NCI-H1930 (cell line): Measurements from ENCODE around the gene DLGAP1.
A peak's percentile ranks its signal among the peaks of the same experiment; 100 is the strongest.

ENCODE experiments used
- DNase-seq, 2 experiments: peaks; one replicate each; lab custom pipeline; 2025; lab: John Stamatoyannopoulos, UW

DLGAP1 gene

DNA sequence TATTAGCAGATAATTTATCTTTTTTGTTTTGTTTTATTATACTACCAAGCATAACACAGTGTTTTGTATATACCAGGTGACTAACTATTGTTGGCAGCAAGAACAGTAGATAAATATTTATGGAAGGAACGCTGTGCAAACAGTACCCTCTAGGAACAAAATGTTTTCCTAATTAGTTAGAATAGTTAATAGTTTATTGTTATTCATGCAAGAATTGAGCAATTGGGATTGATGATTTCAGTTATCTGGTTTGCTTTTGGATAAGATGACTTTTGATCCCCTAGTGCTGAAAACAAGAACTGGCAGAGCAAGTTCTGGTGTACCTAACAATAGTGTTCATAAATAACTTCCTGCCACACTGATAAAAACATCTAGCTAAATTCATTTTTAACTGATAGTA lies 681.8 kb downstream of the DLGAP1 start:
- DNase-seq = peak in 1 of 2 experiments; percentile 22

DNA sequence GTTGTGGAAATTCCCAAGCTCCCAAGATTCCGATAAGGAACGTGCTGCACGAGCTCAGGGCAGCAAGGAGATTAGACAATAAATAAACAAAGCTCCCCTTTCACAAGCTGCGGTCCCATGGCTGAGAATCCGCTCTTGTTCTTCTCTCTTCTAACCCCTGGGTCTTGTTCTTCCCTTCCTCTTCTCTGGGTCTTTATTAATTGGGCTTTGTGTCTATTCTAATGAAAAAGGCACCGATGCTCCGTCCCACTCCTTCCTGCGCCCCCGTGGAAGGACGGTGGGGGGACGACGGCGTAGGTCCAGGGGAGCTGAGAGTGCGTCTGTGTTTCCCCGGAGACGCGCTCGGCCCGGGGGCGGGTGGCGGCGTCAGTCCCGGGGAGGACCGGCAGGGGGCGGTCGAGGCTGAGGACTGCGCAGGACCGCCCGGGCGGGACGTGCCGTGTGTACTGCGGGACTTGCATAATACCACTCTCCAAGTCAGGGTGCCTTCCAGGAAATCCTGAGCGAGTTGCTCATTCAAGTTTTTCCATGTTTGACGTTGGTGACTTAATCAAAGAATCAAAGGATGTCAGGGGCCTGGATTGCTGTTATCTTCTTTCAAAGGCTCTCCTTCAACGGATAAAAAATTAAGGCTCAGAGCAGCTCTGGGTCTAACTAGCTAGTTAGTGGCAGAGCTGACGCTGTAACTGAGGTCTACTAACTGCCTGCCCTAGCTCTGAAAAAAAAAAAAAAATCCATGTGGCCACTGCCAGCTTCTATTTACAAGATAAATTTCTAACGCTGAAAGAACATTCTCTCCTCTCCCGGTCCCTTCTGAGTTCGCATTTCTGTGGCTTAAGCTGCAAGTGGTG lies 683.8 kb downstream of the DLGAP1 start:
- no peak for DNase-seq

DNA sequence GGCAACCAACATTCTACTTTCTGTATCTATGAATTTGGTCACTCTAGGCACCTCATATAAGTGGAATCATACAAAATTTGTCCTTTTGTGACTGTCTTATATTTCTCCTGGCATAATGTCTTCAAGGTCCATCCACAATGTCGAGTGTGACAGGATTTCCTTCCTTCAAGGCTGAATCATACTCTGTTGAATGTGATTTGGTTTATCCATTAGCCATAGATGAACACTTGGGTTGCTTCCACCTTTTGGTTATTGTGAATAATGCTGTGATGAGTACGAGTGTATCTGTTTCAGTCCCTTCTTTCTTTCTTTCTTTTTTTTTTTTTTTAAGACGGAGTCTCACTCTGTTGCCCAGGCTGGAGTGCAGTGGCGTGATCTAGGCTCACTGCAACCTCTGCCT lies 693.8 kb downstream of the DLGAP1 start:
- DNase-seq = no peak

DNA sequence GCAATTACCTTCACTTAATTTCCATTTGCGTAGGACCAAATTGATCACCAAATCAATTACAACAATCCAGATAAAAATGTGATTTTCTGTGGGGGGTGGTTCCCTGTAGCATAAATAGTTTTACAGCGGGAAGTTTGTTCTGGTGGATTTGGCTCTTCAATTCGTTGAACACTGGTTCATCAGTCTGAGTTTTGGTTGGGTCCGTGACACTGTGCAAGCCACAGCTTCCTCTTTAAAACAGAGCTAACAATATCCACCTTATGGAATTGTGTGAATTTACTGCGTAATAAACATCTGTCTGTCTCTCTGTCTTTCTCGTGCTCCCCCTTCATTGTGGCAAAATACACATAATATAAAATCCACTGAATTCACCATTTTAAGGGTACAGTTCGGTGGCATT lies 694.4 kb downstream of the DLGAP1 start:
- no peak for DNase-seq

DNA sequence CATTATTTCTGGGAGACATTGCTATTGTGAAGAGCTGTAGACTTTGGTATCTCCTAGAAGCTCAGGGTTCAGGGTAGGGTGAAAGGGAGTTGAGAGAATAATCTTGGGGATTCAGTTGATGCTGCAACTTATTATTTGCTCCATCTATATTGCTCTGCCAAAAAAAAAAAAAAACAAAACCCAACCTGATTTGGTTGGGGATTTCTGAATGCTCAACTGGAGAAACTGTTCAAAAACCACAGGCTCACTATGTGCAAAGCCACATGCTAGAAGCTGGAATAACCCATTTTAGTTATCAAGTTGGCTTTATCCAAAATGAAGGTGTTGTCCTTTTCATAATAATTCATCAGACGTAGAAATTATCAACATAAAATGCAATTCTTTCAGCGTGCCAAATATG lies 696.0 kb downstream of the DLGAP1 start:
- DNase-seq = no peak

DNA sequence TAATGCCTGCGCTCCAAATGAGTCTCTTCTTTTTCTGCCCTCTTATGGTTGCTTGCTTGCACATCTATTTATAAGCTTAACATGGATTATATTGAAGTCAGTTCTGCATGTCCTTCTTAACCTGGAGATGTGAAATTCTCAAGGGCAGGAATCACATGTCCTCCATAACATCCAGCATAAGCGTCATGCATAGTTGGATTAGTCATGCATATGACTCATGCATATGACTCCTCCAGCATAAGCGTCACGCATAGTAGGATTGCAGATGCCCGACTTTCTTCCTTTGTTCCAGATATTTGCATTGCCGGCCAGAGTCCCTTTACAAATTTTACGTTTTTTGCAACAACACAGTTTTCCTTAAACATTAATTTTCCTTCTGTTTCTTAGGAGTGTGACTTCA lies 696.6 kb downstream of the DLGAP1 start:
- no peak for DNase-seq

DNA sequence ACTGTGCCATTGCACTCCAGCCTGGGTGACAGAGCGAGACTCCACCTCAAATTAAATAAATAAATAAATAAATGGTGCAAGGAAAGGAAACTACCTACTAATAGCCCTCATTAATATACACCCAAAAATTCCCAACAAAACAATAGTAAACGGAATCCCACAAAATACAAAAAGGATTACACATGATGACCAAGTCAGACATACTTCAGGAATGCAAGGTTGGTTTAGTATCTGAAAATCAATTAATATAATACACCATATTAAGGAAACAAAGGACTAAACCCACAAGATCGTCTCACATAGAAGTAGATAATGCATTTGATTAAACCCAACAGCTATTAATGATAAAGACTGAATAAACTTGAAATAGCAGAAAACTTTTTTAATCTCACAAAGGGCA lies 697.7 kb downstream of the DLGAP1 start:
- DNase-seq = no peak

DNA sequence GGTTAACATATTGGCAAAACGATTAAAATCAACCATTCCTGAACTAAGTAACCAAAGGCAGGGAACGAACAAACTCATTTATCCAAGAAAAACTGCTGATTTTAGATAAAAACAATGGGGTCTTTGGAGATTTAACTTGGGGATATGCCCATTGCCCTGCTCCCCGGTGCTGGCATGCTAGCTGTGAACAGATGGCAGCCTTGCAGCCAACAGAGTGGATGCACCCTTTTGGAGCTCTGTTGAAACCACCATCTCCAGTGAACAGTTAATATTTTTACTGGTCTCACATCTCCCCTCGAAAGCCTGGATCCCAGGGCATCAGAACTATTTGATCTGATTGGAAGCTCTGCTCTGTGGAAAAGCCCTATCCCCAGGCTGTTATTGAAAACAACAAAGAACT lies 702.0 kb downstream of the DLGAP1 start:
- no peak for DNase-seq

DNA sequence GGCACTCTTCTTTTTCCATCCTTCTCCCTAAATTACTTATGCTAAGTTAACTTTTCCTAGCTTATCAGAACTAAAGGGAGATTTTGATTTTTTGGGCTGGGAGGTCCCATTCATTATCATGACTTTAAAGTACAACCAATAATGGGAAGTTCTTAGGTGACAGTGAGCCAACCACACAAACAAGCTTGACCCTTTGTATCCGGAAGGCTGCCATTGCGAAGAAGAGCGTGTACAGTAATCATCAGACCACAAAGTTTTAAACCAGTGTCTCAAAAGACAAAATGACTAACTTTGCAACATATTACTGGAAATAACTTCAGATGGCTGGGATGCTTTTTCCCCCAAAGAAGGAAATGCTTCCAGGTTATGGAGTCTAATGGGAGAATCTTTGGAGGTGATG lies 707.0 kb downstream of the DLGAP1 start:
- DNase-seq = no peak

DNA sequence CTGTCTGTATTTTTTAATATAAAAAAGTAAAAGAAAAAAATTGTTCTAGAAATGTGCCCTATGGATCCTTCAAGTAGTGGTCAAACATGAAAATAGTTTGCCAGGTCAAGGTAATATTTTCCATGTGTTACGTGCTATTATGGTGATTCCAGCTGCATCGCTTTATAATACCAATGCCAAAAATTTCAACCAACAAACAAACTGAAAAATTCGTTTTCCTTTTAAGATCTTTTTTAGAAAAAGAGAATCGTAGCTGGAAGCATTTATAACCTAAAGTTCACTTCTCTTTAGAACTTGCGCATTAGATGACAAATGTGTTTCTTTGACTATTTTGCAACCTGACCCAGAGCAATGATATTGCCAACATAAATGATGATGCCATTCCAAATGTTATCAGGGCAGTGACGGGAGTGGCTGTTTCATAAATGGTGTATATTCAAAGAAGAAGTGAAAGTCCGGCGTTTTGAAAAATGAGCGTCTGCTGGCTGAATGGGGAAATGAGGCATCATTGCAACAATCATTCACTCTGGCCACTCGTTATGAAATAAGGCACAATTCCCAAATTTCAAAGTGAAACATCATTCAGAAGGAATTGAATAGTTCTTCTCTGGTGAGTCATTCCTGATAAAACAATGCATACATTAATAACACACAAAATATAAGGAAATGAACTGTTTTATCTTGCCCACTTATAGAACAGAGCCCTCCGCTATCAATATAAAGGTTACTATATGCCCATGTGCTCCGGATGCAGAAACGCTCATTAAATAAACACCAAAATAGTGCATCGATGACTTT lies 707.7 kb downstream of the DLGAP1 start:
- no peak for DNase-seq

DNA sequence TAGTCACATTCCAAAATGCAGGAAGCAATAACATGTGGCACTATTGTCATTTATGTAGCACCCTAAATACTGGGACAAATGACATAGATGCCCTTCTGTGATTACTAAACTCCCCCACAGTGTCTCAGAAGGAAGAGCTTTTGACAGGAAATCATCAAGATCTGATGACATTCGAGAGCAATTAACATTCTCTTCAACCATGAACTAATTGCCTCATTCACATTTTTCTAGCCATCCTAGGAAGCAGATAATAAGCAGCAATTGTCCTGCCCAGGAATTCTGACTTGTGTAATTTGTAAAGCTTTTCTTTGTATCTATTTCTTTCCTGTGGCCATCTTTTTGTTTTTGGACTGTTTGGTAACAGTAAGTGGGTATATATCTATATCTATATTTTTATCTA lies 712.6 kb downstream of the DLGAP1 start:
- no peak for DNase-seq

DNA sequence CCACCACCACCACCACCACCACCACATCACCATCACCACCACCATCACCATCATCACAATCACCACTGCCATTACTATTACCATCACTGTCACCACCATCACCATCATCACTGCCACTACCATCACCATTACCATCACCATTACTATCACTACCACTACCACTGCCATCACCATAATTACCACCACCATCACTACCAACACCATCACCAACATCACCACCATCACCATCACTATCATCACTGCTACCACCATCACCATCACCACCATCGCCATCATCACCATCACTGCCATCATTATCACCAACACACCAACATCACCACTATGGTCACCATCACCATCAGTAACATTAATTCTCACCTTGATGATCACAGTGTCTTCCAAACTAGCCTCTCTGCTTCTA lies 713.8 kb downstream of the DLGAP1 start:
- no peak for DNase-seq

DNA sequence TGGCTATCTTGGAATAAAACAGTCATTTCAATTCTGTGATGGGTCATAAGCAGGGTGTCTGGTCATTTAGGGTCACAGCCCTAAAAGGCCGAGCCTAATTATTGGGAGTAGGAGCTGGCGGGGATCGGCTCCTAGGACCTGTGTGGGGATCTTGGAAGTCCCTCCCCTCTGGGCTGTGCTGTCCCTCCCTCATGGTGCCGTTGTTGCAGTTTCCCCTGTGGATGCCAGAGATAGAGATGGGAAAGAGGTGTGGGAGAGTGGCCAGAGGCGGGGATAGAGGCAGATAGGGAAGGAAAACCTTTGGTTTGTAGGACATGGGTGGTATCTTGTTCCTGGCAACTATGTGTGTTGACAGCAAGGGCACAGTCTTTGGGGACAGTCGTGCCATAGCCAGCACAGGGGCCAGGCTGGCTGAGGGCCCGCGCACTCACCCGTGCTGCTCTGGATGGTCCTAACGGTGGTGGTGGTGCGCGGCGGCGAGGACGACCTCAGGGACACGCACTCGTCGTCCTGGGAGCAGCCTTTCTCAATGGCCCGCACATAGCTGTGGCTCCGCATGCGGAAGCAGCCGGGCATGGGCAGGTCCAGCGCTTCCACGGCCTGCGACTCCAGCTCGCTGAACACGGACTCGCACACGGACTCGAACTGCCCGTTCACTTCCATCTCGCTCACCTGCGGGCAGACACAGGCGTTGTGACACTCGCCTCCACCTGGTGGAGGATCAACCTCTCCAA lies 726.2 kb downstream of the DLGAP1 start:
- no peak for DNase-seq

DNA sequence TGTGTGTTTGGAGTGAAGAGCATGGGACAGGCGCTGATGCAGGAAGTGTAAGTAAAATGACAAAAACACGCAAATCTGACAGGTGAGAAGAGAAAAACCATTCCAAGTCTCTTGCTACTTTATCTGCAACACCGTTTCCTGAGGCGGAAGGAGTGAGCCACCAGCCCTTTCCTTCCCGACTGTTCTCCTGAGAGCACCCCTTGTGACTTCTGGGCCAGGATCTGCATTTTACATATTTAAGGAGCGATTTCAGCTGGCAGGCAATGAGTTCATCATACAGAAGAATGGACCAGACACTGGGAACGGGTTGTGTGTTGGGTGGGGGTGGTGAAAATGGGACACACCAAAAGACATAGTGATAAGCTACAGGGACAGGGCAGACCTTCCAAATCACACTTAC lies 727.8 kb downstream of the DLGAP1 start:
- DNase-seq = no peak

DNA sequence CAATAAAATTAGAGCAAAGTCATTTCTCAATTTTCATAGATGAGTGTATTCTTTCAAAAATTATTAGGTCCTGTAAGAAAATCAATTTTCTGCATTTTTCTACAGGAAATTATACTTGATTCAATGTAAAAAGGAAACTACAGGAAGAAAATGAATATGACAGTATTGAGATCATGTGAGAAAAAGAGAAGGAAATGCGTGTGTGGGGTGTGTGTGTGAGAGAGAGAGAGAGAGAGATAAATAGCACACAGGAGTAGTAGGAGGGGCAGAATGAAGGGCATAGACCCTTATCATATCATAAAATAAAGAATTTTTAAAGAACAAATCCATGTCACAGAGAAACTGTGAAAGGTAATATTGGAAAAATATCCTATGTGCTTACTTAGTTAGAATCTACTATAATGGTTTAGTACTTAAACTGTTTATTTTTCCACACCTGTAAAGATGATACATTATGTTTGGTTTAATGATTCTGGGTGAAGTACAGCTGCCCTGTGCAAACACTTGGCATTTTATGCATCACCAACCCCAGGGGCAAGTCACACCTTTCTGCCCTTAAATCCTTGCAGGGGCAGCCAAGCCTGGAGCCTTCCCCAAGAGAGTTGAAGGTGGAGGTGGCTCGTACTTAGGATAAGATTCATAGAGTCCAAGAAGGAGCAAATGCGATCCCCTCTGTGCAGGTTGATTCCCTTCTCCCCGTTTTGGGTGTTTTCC lies 728.7 kb downstream of the DLGAP1 start:
- no peak for DNase-seq

DNA sequence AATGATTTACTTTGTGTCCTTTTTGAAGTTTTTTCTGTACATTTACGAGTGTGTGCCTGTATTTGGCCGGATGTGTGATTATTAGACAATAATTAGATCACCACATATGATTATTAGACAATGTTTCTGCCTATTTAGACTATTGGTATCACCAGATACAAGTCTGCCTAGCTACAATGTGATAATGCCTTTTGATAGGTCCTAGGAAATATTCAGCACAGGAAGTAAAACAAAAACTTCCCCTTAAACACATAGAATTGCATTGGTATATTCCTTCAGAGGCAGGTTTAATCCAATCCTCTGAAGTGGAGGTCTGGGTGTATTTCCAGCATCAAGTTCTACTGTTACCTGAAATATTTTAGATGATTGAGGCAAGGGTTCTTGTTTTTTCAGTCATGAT lies 730.0 kb downstream of the DLGAP1 start:
- no peak for DNase-seq

DNA sequence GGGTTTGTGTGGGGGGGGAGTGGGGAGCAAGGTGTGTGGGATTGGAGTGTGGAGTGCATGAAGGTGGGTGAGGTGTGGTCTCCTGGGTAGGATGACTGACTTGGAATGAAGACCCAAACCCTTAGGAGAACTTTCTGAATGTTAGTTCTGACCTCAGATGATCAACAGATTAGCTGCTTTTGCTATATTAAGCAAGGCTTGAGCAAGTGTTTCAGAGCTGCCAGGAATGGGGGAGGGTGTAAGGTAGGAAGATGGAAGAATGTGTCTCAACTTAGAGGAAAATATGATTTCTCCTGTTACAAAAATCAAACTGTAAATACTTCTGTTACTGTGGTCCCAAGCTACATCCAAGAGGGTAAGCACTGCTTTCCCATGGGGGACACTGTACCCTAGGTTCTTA lies 731.6 kb downstream of the DLGAP1 start:
- DNase-seq = no peak

DNA sequence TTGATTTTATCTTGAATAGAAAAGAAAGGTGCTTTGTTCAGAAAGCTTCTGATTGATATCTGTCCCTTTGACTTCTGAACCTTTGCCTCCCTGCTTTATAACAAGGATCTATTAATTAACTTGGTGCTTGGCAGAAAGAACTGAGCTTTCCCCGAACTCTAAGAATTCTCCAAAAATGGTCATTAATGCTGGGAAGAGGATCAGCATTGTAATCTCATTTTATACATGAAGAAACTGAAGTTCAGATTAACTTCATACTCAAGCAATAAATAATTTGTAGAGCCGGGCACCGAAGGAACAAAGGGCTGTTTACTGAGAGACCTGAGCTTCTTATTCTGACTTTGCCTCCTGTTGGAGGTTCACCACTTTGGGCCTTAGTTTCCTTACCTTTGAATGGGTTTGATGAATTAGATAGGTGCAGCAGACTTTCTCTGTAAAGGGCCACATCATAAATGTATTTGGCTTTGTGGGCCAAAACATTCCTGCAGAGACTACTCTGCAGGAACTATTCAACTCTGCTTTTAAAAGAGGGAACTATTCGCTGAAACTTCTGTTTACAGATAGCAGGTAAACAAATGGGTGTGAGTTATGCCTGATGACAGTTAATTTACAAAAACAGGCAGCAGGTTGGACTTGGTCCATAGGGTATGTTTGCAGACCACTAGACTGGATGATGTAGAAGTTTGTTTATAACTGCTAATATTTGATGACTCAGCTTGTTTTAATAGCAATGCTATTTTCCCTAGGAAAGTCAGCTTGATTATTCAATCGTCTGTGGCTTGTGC lies 732.3 kb downstream of the DLGAP1 start:
- DNase-seq = no peak

DNA sequence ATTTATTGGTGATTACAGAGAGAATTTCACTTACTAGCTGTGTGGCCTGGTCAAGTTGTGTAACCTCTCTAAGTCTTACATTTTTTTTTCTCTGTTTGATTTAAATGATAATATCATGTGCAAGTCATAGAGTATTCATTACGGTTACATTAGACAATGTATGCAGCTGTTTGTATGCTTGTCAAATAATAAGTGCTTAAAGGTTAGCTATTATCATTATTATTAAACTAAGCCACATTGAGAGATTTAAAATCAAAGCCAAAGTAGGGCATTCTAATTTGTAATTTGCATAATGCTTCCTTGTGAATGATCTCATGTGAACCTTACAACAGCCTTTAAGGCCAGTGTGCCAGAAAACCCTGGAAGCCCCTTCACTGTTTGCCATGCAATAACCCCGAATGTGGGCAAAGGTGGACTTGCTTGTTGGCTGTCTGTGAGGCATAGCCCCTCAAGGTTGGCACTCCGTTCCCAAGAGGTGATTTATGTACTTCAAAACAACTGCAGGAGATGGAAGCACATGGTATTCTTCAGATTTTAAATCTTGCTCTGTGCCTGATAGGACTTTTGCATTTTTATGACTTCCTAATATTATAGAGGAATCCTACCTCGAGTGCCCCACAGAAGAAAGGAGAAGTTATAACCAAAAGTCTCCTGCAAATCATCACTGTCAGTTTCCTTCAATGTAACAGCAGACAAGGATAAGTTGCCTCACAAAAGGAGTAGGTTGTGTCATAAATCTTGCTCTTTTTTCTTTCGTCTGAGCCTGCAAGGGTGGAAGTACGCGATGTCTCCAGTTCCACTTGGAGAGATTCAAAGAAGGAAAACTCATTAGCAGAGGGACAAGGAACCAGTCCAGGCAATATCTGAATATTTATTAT lies 733.1 kb downstream of the DLGAP1 start:
- no peak for DNase-seq

DNA sequence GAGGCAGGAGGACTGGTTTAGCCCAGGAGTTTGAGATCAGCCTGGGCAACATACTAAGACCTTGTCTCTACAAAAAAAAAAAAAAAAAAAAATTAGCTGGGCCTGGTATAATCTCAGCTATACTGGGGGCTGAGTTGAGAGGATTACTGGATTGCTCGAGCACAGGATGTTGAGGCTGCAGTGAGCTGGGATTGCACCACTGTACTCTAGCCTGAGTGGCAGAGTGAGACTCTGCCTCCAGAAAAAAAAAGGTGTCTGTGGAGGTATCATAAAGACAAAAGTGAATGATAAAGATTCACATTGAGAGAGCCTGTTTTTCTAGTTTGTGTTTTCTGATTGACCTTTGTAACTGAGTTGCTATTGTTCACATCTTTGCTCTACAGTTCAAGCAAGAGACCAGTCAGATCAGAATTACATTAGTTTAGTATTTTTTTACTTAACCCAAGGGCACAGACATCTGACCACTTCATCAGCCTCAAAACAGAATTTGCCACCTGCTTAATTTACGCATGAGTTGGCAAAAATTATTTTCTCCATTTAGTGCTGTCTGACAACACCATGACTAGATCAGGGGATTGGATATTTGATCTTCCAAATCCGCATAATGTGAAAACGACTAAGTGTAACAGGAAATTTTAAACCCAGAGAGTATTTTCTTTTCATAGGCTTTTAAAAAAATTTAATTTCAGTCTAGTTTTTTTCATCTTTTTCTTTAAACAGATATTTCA lies 734.1 kb downstream of the DLGAP1 start:
- no peak for DNase-seq
